MV-4-11 (cell line): ENCODE measurements around the gene MRPL17.

Source experiments
- DNase-seq: peaks from one replicate; lab custom pipeline; 2025; lab: John Stamatoyannopoulos, UW

Gene MRPL17

GRCh38 chr11:6682591-6682935 is 577 bp downstream of the MRPL17 start:
- no peak for DNase-seq

GRCh38 chr11:6681949-6682348 is 1.2 kb downstream of the MRPL17 start:
- no peak for DNase-seq

GRCh38 chr11:6681505-6681904 is 1.6 kb downstream of the MRPL17 start:
- DNase-seq = no peak

GRCh38 chr11:6677018-6677417 is 6.1 kb downstream of the MRPL17 start:
- no peak for DNase-seq

GRCh38 chr11:6674862-6675261 is 8.3 kb downstream of the MRPL17 start:
- peak; percentile 17 for DNase-seq

GRCh38 chr11:6674219-6674597 is 8.9 kb downstream of the MRPL17 start:
- no peak for DNase-seq

GRCh38 chr11:6673523-6674218 is 9.5 kb downstream of the MRPL17 start:
- DNase-seq = no peak

GRCh38 chr11:6671991-6672390 is 11.1 kb downstream of the MRPL17 start:
- no peak for DNase-seq

- DNase-seq = no peak
These were observed 12.8 kb downstream of the MRPL17 start for GRCh38 chr11:6670202-6670830.

GRCh38 chr11:6667733-6668374 is 15.3 kb downstream of the MRPL17 start:
- DNase-seq = peak; percentile 66

- no peak for DNase-seq
These were observed 16.6 kb downstream of the MRPL17 start for GRCh38 chr11:6666302-6667183.

GRCh38 chr11:6664551-6664950 is 18.6 kb downstream of the MRPL17 start:
- DNase-seq = no peak

GRCh38 chr11:6663794-6664469 is 19.2 kb downstream of the MRPL17 start:
- no peak for DNase-seq

GRCh38 chr11:6660712-6661111 is 22.4 kb downstream of the MRPL17 start:
- DNase-seq = no peak

GRCh38 chr11:6658647-6659046 is 24.5 kb downstream of the MRPL17 start:
- no peak for DNase-seq

- DNase-seq = no peak
These were observed 25.8 kb downstream of the MRPL17 start for GRCh38 chr11:6657346-6657745.

GRCh38 chr11:6656936-6657335 is 26.2 kb downstream of the MRPL17 start:
- no peak for DNase-seq

GRCh38 chr11:6656584-6656915 is 26.6 kb downstream of the MRPL17 start:
- no peak for DNase-seq

- DNase-seq = no peak
These were observed 27.2 kb downstream of the MRPL17 start, which contains the start of gene DCHS1 for GRCh38 chr11:6655790-6656583. DCHS1 (minus strand) TSS chr11:6655809; CDS start chr11:6641613, 14,196 bp downstream.

GRCh38 chr11:6655020-6655789 is 27.9 kb downstream of the MRPL17 start:
- DNase-seq = no peak
